Heart right ventricle (tissue), 16 donors: ENCODE measurements around the gene C17orf78. TPM values are rescaled to one million over a fixed set of nuclear protein-coding genes. Genes with fewer than 3 reads are reported as not detected.
"Not testable (repeated sequence)": the region's sequence is repeated elsewhere in the genome, so short reads cannot be mapped to it uniquely, and the experiment has no call there.

Source experiments
- ATAC-seq, 8 donors: fragments of 200-7000 bp; cut with Tn5 transposase; one replicate each; pipeline ENCODE4 v1.9.1; 2020; ENCODE audit warnings: mild to moderate bottlenecking in 8 of 8, moderate library complexity in 8 of 8, moderate number of reproducible peaks in 1 of 8
- DNase-seq, 2 donors: peaks; one replicate each; pipeline ENCODE4 v3.0.0-alpha.2; 2020
- H3K27ac ChIP-seq, 10 donors: fragments of 200-600 bp; sonication (generic) in 2 of 10; one replicate each; pipeline versions ENCODE4 v1.5.0 to v1.8.0; 2020 to 2022; ENCODE audit warnings: mild to moderate bottlenecking in 3 of 10
- H3K27me3 ChIP-seq, 7 donors: fragments of 200-600 bp; one replicate each; pipeline ENCODE4 v1.8.0; 2021 to 2022; ENCODE audit warnings: mild to moderate bottlenecking in 2 of 7
- H3K36me3 ChIP-seq, 9 donors: fragments of 200-600 bp; sonication (generic) in 1 of 9; one replicate each; pipeline versions ENCODE4 v1.5.0 to v1.8.0; 2020 to 2022; ENCODE audit warnings: mild to moderate bottlenecking in 2 of 9
- H3K4me1 ChIP-seq, 9 donors: fragments of 200-600 bp; sonication (generic) in 1 of 9; one replicate each; pipeline versions ENCODE4 v1.5.0 to v1.8.0; 2020 to 2022; ENCODE audit warnings: mild to moderate bottlenecking in 4 of 9
- H3K4me3 ChIP-seq, 10 donors: fragments of 200-600 bp; sonication (generic) in 2 of 10; one replicate each; pipeline versions ENCODE4 v1.5.0 to v1.8.0; 2020 to 2022; ENCODE audit warnings: mild to moderate bottlenecking in 7 of 10, moderate library complexity in 2 of 10
- H3K9me3 ChIP-seq, 11 donors: fragments of 200-600 bp in 10 of 11; sonication (generic) in 2 of 11; one replicate each; pipeline versions ENCODE4 v1.5.0 to v1.8.0; 2013 to 2022; ENCODE audit warnings: mild to moderate bottlenecking in 2 of 11, control low read depth in 1 of 11, moderate library complexity in 1 of 11
- CTCF ChIP-seq, 9 donors: fragments of 200-600 bp; sonication (generic) in 2 of 9; IDR thresholded peaks; one replicate each; pipeline versions ENCODE4 v1.5.0 to v1.8.0; 2021 to 2022; ENCODE audit warnings: antibody characterized with exemption in 9 of 9, mild to moderate bottlenecking in 5 of 9, moderate library complexity in 1 of 9
- WGBS, 2 donors: extraction: QIAGEN DNeasy Blood & Tissue Kit; methylation state at CpG; one replicate each; pipeline ENCODE4 v1.1.7; 2013; ENCODE audit warnings: inconsistent platforms in 1 of 2; 5-methylcytosine and 5-hydroxymethylcytosine counted together
- intact Hi-C, 10 donors: fragments of 100-400 bp; cut with DNase I; formaldehyde crosslinking; loops; one replicate each; pipeline versions ENCODE4 v1.11.1 to v1.14.2; 2022
- polyA plus RNA-seq, 2 donors: library from polyadenylated mRNA; stranded (reverse); fragments of 200-250 nt; gene quantifications; one replicate each; pipeline ENCODE4 v1.2.3, GENCODE V29; 2013
- total RNA-seq, 10 donors: library from RNA; stranded (reverse); fragmentation: NEBNext Ultra II Directional in 3 of 10; extraction: Animal tissue kit (Norgen Biotek cat#: 25700) in 3 of 10; gene quantifications; one replicate each; pipeline versions ENCODE4 v1.2.1 to v1.2.4, GENCODE V29; 2021 to 2023
- donor health status: Arrhythmogenic right ventricular cardiomyopathy.
- donor health status: ischemic (EF 13 %, LVEDD 7.1; RV severe dilation, severe dysfunction).
- donor health status: healthy with polysubstance abuse.
- donor health status: DM: no; HTN: yes; CAD: no.
- donor health status: DM: no; HTN: no; CAD: no.
- donor health status: ischemic (EF 25% LVEDD 6.9; RV normal size, moderate dysfunction).
- donor health status: ischemic (EF 25% LVEDD 5.7; RV mildly dilated, moderate dysfunction).
- donor health status: healthy.
- donor health status: DM: yes; HTN: yes; CAD: no.
- donor health status: Ischemic cardiomyopathy.
- donor health status: ischemic (EF 35%, LVEDD 5.7; RV mildly dilated, moderate dysfunction).
- donor health status: nonischemic (EF 11% LVEDD 7.7; RV severe dilation, severe dysfunction).
- donor health status: DM: yes; HTN: yes; CAD: no.
- donor health status: PGD.
- donor health status: ischemic (EF 29% LVEDD 5.4; RV normal size, mild dysfunction).
- donor health status: nonischemic (EF 23%, LVEDD 6.1; RV moderate dilation, normal function).

The C17orf78 gene
- total and polyA plus RNA-seq, 12 donors = not detected

DNA sequence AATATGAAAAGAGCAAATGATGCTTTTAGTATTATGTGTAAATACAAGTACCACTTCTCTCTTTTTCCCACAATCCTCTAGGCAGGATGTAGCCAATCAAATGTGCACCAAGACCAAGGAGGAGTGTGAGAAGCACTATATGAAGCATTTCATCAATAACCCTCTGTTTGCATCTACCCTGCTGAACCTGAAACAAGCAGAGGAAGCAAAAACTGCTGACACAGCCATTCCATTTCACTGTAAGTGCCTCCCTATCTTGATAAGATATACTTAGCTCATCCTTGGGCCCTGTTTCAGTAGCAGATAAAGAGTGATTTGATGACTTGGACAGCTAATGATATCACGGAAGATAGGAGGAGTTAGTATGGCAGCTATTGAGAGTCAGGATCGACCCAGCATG lies 64.6 kb downstream of the C17orf78 start:
- ATAC-seq = no peak

DNA sequence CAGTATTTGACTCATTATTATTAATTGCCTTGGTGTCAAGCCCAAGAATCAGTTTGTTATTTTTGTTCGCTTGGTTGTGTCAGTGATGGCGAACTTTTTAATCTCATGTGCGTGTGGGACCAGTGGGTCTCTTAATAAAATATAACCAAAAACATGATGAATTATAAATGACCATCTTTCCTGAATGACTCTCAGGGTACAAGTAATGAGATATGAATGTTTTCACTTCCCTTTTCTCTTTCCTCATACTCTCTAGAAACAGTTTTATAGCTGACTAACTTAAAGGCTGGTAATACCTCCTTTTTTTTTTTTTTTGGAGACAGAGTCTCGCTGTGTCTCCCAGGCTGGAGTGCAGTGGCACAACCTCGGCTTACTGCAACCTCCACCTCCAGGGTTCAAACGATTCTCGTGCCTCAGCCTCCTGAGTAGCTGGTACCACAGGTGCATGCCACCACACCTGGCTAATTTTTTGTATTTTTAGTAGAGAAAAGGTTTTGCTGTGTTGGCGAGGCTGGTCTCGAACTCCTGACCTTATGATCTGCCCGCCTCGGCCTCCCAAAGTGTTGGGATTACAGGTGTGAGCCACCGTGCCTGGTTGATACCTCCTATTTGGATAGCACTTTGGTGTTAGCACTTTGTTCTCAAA lies 65.7 kb downstream of the C17orf78 start:
- H3K4me1 ChIP-seq, H3K9me3 ChIP-seq, DNase-seq, H3K27me3 ChIP-seq, ATAC-seq, H3K4me3 ChIP-seq, intact Hi-C loops, H3K27ac ChIP-seq: not testable (repeated sequence)
- WGBS, 2 donors = 95 to 96% methylated on average over 12 of the region's 12 CpGs
- H3K36me3 ChIP-seq = peaks cover 0 to 99% (median 59%) of the 10 kb centered on the region in 9 donors

More for the DNA sequence above, 64.6 kb downstream of the C17orf78 start:
- H3K9me3 ChIP-seq = no peaks in the 10 kb centered on the region
- H3K27me3 ChIP-seq = no peaks in the 10 kb centered on the region
- H3K27ac ChIP-seq = no peak overlapping the region
- DNase-seq = no peak
- no peak overlapping the region for H3K4me3 ChIP-seq
- WGBS, 2 donors = 95 to 99% methylated on average over 2 of the region's 2 CpGs
- TF ChIP-seq CTCF (IDR thresholded peaks at IDR 0.05) = no peak
- peaks cover 0 to 97% (median 59%) of the 10 kb centered on the region in 9 donors for H3K36me3 ChIP-seq
- H3K4me1 ChIP-seq = no peaks in the 10 kb centered on the region
- intact Hi-C loops = no loop called here

Other genes with a start within 250 kb of the C17orf78 start
- gene ACACA, start 30.9 kb downstream of the C17orf78 start, total RNA-seq = 10 to 100 TPM; 14.7 to 28.0 (median 17.3) TPM
- 10 to 100 TPM in 1 of 2 donors, 1 to 10 TPM in 1; 5.6 to 10.3 TPM for gene ACACA, start 30.9 kb downstream of the C17orf78 start, polyA plus RNA-seq
- 10 to 100 TPM; 11.3 to 18.4 (median 13.4) TPM for gene TADA2A, start 30.9 kb downstream of the C17orf78 start, total RNA-seq
- gene TADA2A, start 30.9 kb downstream of the C17orf78 start, polyA plus RNA-seq = 1 to 10 TPM; 6.7 to 9.0 TPM
- gene DUSP14, start 113.9 kb downstream of the C17orf78 start, total RNA-seq = 10 to 100 TPM; 12.6 to 21.7 (median 18.5) TPM
- 10 to 100 TPM in 1 of 2 donors, 1 to 10 TPM in 1; 6.0 to 18.8 TPM for gene DUSP14, start 113.9 kb downstream of the C17orf78 start, polyA plus RNA-seq
- 10 to 100 TPM; 32.7 to 57.6 (median 48.2) TPM for gene SYNRG, start 233.4 kb downstream of the C17orf78 start, total RNA-seq
- 1 to 10 TPM; 2.9 to 5.6 TPM for gene SYNRG, start 233.4 kb downstream of the C17orf78 start, polyA plus RNA-seq